EL (cell line): ENCODE measurements around the gene RAN.
"Not testable (repeated sequence)": the region's sequence is repeated elsewhere in the genome, so short reads cannot be mapped to it uniquely, and the experiment has no call there.

Experiments
- DNase-seq: peaks from one replicate; pipeline ENCODE4 v3.0.0-alpha.2; 2016

The RAN gene

GRCh38 chr12:130879212-130879686 lies 7.4 kb downstream of the RAN start:
- DNase-seq = no peak

GRCh38 chr12:130879781-130880389 lies 8.0 kb downstream of the RAN start:
- no peak for DNase-seq

- no peak for DNase-seq
Measured at GRCh38 chr12:130880411-130880885, 8.6 kb downstream of the RAN start.

DNA sequence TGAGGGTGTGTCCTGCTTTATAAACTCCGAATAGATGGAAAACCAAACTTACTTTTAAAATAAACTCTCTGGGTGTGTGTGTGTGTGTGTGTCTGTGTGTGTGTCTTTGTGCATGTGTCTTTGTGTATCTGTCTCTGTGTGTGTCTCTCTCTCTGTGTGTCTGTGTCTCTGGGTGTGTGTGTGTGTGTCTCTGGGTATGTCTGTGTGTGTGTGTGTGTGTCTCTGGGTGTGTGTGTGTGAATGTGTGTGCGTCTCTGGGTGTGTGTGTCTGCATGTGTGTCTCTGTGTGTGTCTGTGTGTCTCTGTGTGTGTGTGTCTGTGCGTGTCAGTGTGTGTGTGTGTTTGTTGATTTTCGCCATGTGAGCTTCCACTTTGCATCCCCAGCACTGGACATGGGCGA lies 9.2 kb downstream of the RAN start:
- no peak for DNase-seq

GRCh38 chr12:130881548-130881947 lies 9.7 kb downstream of the RAN start:
- no peak for DNase-seq

DNA sequence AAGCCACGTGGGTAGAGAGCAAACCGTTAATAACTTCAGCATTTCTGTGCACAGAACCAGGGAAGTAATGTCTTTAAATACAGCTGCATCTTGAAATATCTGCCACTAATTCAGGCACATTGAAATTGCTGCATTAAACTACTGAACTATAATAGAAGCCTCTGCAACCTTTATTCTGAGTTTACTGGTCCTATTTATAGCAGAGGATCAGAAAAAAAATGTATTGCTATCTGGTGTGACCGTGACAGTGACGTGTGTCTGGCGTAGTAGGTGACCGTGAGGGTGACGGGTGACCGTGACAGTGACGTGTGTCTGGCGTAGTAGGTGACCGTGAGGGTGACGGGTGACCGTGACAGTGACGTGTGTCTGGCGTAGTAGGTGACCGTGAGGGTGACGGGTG lies 15.3 kb downstream of the RAN start:
- not testable (repeated sequence) for DNase-seq

DNA sequence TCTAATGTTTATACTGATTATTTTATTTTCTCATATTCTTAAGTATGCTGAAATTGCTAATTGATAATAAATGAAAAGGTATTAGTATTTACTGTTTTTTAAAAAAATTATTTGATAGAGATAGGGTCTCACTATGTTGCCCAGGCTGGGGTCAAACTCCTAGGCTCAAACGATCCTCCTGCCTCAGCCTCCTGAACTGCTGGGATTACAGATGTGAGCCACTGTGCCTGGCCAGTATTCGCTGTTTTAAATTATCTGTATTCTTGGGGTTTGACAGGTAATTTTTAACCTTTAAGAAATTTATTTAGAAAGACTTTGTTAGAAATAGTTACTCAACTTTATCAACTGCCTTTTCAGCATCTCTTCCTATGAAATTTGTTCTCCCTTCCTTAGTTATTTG lies 32.2 kb downstream of the RAN start:
- no peak for DNase-seq

GRCh38 chr12:130904936-130905455 lies 33.1 kb downstream of the RAN start:
- DNase-seq = not testable (repeated sequence)

DNA sequence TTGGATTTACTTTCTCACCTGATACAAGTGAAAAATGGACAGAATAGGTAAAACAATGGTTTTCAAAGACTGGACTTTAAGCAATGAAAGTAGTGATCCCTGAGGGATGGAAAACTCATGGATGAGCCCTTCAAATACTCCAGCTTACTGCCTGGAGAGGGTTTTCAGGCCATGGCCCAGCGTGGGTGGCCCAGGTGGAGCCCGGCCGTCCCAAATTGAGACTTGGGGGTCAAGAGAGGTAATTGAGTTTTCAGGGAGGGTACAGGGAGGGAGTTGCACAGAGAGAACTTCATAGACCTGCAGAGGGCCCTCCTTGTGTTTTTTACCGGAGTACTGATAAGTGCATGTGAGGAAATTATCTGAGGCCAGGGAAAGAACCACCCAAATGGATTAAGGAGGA lies 37.2 kb downstream of the RAN start:
- no peak for DNase-seq

- DNase-seq = no peak
Measured at GRCh38 chr12:130911193-130911592, 39.3 kb downstream of the RAN start.

- no peak for DNase-seq
Measured at GRCh38 chr12:130911933-130912332, 40.1 kb downstream of the RAN start.

DNA sequence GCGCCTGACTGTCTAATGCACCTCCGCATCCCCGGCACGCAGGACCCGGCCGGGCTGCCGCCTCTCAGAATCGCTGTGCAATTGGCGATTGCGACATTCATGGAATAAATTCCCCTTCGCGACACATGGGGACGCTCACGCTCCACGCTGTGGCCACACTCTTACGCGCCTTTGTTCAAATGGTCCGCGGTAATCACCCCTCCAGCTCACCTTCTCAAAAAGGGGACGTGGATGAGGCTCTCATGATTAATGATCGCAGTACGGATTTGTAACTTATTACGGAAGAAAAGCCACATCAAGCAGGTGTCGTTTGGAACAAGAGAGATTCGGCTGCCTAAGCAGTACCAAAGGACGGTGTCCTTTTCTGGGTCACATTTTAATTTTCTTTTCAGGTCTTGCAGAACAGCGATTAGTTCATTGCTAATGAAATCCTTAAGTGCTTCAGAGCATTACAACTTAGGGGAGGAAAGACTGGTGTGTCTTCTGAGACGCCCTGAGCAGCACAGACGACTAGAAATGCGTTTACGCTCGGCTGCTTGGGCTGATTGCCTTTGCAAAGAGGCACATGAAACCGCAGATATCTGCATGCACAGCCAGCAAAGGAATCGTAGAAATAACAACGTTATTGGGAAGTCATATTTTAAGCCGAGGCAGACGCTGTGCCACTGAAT lies 44.5 kb downstream of the RAN start:
- peak; percentile 59 for DNase-seq

- no peak for DNase-seq
Measured at GRCh38 chr12:130917607-130918006, 45.7 kb downstream of the RAN start.

DNA sequence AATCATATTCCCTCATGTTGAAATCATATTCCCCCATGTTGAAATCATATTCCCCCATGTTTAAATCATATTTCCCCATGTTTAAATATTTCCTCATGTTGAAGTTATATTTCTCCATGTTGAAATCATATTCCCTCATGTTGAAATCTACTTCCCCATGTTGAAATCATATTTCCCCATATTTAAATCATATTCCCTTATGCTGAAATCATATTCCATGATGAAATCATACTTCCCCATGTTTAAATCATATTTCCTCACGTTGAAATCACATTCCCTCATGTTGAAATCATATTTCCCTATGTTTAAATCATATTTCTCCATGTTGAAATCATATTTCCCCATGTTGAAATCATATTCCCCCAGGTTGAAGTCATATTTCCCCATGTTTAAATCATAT lies 47.2 kb downstream of the RAN start:
- DNase-seq = no peak

GRCh38 chr12:130920119-130920703 lies 48.3 kb downstream of the RAN start:
- no peak for DNase-seq

DNA sequence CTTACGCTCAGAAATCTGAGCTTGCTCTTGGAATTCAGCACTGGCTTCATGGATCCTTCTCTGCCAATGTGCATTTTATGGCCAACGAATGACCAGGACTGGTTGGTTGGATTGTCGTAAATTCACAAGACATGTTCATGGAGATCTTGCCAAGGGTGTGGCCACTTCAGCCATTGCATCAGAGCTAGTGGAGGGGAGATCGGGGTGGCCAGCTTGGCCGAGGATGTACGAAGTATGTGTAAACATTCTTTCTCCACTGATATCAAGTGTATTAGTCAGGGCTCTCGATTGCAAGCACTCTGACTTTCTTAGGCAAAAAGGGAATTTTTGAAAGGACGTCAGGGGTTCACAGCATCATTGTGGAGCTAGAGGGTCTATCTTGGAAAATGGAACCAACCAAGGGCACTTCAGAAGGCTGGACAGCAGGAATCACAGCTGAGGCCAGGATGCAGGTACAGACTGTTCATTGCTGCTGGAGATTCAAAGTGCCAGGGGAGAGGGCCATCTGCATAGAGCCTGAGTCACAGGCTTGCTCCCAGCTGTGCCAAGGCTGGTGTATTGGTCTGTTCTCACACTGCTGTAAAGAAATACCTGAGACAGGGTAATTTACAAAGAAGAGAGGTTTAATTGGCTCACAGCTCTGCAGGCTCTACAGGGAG lies 49.0 kb downstream of the RAN start:
- peak; percentile 67 for DNase-seq

DNA sequence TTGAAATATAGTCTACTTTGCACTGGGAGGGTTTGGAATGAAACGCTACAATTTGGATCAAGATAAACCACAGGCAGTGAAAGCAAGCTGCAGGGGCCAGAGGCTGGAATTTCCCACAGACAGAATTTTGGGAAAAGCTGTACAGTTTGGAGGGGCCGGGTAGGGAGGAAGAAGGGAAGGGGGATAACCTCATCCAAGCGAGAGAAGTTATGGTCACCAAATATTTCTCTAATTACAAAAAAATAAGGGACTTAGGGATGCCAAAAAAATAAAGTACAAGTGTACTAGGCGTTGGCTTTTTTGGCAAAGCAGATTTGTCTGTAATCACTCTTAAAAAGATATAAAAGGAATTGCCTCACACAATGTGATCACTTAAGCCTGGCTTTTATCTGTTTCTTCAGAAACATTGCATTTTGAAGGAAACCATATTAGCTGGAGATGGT lies 50.7 kb downstream of the RAN start:
- DNase-seq = no peak

- DNase-seq = no peak
Measured at GRCh38 chr12:130924966-130925665, 53.2 kb downstream of the RAN start.

GRCh38 chr12:130925666-130926015 lies 53.8 kb downstream of the RAN start:
- no peak for DNase-seq
